ENCODE measurements around the gene COX7A2. TPM values are rescaled to one million over a fixed set of nuclear protein-coding genes. Genes with fewer than 3 reads are reported as not detected.

COX7A2 gene
- total and polyA plus RNA-seq, 7 experiments from 2014 or later, result 159 to 969 (median 186) TPM

- H3K4me1 ChIP-seq (ENCODE audit: control insufficient read depth in 2 of 2, insufficient read depth in 2 of 2, low read length in 2 of 2), result no peaks in the 10 kb centered on the region
- H3K4me1 Mint-ChIP-seq, result peaks cover 0 to 7% (median 0%) of the 10 kb centered on the region in 7 donors
- DNase-seq (no peak), ATAC-seq (no peak)
- ChIA-PET CTCF (interaction anchor here (0.9 kb wide), 1 partner anchor 23 kb away, joined by 4 read pairs; no protein-coding TSS in a partner anchor), POLR2A (interaction anchor here (2.1 kb wide), 1 partner anchor 10 kb away, joined by 8 read pairs; the partner anchor contains the start of gene COX7A2)
- H3K36me3 ChIP-seq (ENCODE audit: control insufficient read depth in 2 of 3, insufficient read depth in 3 of 3, low read length in 3 of 3), result peaks cover 5 to 15% (median 12%) of the 10 kb centered on the region in 3 experiments
- no peak overlapping the region for H3K4me3 Mint-ChIP-seq
- H3K27ac Mint-ChIP-seq, result no peak overlapping the region
- H3K27me3 Mint-ChIP-seq, result no peaks in the 10 kb centered on the region
- no peaks in the 10 kb centered on the region for H3K9me3 ChIP-seq (ENCODE audit: control insufficient read depth in 2 of 3, low read length in 3 of 3)
- H3K4me3 ChIP-seq (ENCODE audit: low read length), result no peak overlapping the region
- intact Hi-C loops (cut with micrococcal nuclease), result no loop called here
- peaks cover 4 to 12% (median 11%) of the 10 kb centered on the region in 5 donors for H3K36me3 Mint-ChIP-seq
- H3K27ac ChIP-seq (ENCODE audit: low read depth, low read length), result no peak overlapping the region
- no peaks in the 10 kb centered on the region for H3K9me3 Mint-ChIP-seq
- no peaks in the 10 kb centered on the region for H3K27me3 ChIP-seq (ENCODE audit: control insufficient read depth in 2 of 2, insufficient read depth in 2 of 2, low read length in 2 of 2)
These were observed 10.4 kb downstream of the COX7A2 start for GRCh38 chr6:75233092-75233615.

- Mint-ChIP-seq H3K4me1 (no peaks in the 10 kb centered on the region), H3K36me3 (peaks cover 0 to 2% (median 0%) of the 10 kb centered on the region in 5 donors), H3K27ac (no peak overlapping the region), H3K9me3 (no peaks in the 10 kb centered on the region), H3K27me3 (no peaks in the 10 kb centered on the region), H3K4me3 (no peak overlapping the region)
- H3K4me3 ChIP-seq (ENCODE audit: low read length), result no peak overlapping the region
- DNase-seq (no peak), ATAC-seq (no peak)
- CTCF ChIA-PET, result interaction anchor here (1.0 kb wide), 1 partner anchor 22 kb away, joined by 3 read pairs; no protein-coding TSS in a partner anchor
- H3K27ac ChIP-seq (ENCODE audit: low read depth, low read length), result no peak overlapping the region
- no peaks in the 10 kb centered on the region for H3K27me3 ChIP-seq (ENCODE audit: control insufficient read depth in 2 of 2, insufficient read depth in 2 of 2, low read length in 2 of 2)
- no peaks in the 10 kb centered on the region for H3K4me1 ChIP-seq (ENCODE audit: control insufficient read depth in 2 of 2, insufficient read depth in 2 of 2, low read length in 2 of 2)
- POLR2A ChIA-PET, result no interaction called here
- H3K36me3 ChIP-seq (ENCODE audit: control insufficient read depth in 2 of 3, insufficient read depth in 3 of 3, low read length in 3 of 3), result no peaks in the 10 kb centered on the region
- intact Hi-C loops (cut with micrococcal nuclease), result no loop called here
- H3K9me3 ChIP-seq (ENCODE audit: control insufficient read depth in 2 of 3, low read length in 3 of 3), result no peaks in the 10 kb centered on the region
These were observed 12.9 kb downstream of the COX7A2 start for GRCh38 chr6:75230484-75231325.

- Mint-ChIP-seq H3K27me3 (peaks cover 5 to 26% (median 24%) of the 10 kb centered on the region in 5 donors), H3K36me3 (no peaks in the 10 kb centered on the region), H3K4me1 (no peaks in the 10 kb centered on the region), H3K27ac (no peak overlapping the region), H3K9me3 (no peaks in the 10 kb centered on the region), H3K4me3 (no peak overlapping the region)
- Histone ChIP-seq H3K36me3 (ENCODE audit: control insufficient read depth in 2 of 3, insufficient read depth in 3 of 3, low read length in 3 of 3) (no peaks in the 10 kb centered on the region), H3K27me3 (ENCODE audit: control insufficient read depth in 2 of 2, insufficient read depth in 2 of 2, low read length in 2 of 2) (no peaks in the 10 kb centered on the region), H3K27ac (ENCODE audit: low read depth, low read length) (no peak overlapping the region), H3K4me1 (ENCODE audit: control insufficient read depth in 2 of 2, insufficient read depth in 2 of 2, low read length in 2 of 2) (no peaks in the 10 kb centered on the region), H3K9me3 (ENCODE audit: control insufficient read depth in 2 of 3, low read length in 3 of 3) (no peaks in the 10 kb centered on the region), H3K4me3 (ENCODE audit: low read length) (no peak overlapping the region)
- intact Hi-C loops (cut with micrococcal nuclease), result no loop called here
- ChIA-PET POLR2A (no interaction called here), CTCF (no interaction called here)
- DNase-seq (no peak), ATAC-seq (no peak)
These were observed 19.2 kb downstream of the COX7A2 start for GRCh38 chr6:75224303-75224926.

GRCh38 chr6:75223428-75223827 lies 20.2 kb downstream of the COX7A2 start:
- intact Hi-C loops (cut with micrococcal nuclease), result no loop called here

GRCh38 chr6:75222261-75222660 lies 21.3 kb downstream of the COX7A2 start:
- no peaks in the 10 kb centered on the region for H3K27me3 ChIP-seq (ENCODE audit: control insufficient read depth in 2 of 2, insufficient read depth in 2 of 2, low read length in 2 of 2)
- Mint-ChIP-seq H3K4me3 (no peak overlapping the region), H3K27ac (no peak overlapping the region), H3K36me3 (no peaks in the 10 kb centered on the region), H3K27me3 (peaks cover 6 to 43% (median 34%) of the 10 kb centered on the region in 5 donors), H3K9me3 (no peaks in the 10 kb centered on the region), H3K4me1 (peaks cover 0 to under 1% (median 0%) of the 10 kb centered on the region in 7 donors)
- intact Hi-C loops (cut with micrococcal nuclease), result no loop called here
- H3K9me3 ChIP-seq (ENCODE audit: control insufficient read depth in 2 of 3, low read length in 3 of 3), result no peaks in the 10 kb centered on the region
- no peaks in the 10 kb centered on the region for H3K4me1 ChIP-seq (ENCODE audit: control insufficient read depth in 2 of 2, insufficient read depth in 2 of 2, low read length in 2 of 2)
- no peaks in the 10 kb centered on the region for H3K36me3 ChIP-seq (ENCODE audit: control insufficient read depth in 2 of 3, insufficient read depth in 3 of 3, low read length in 3 of 3)
- DNase-seq (no peak), ATAC-seq (no peak)
- H3K4me3 ChIP-seq (ENCODE audit: low read length), result no peak overlapping the region
- no peak overlapping the region for H3K27ac ChIP-seq (ENCODE audit: low read depth, low read length)
- CTCF ChIA-PET, result interaction anchor here (1.7 kb wide), 1 partner anchor 13 kb away, joined by 4 read pairs; no protein-coding TSS in a partner anchor
- POLR2A ChIA-PET, result no interaction called here

More at GRCh38 chr6:75223428-75223827, 20.2 kb downstream of the COX7A2 start:
- no peaks in the 10 kb centered on the region for H3K4me1 ChIP-seq (ENCODE audit: control insufficient read depth in 2 of 2, insufficient read depth in 2 of 2, low read length in 2 of 2)
- ChIA-PET CTCF (interaction anchor here (1.7 kb wide), 1 partner anchor 15 kb away, joined by 4 read pairs; no protein-coding TSS in a partner anchor), POLR2A (no interaction called here)
- DNase-seq, result no peak
- H3K9me3 ChIP-seq (ENCODE audit: control insufficient read depth in 2 of 3, low read length in 3 of 3), result no peaks in the 10 kb centered on the region
- H3K4me3 ChIP-seq (ENCODE audit: low read length), result no peak overlapping the region
- Mint-ChIP-seq H3K36me3 (no peaks in the 10 kb centered on the region), H3K4me1 (no peaks in the 10 kb centered on the region), H3K27me3 (peaks cover 6 to 32% (median 27%) of the 10 kb centered on the region in 5 donors), H3K4me3 (no peak overlapping the region), H3K27ac (no peak overlapping the region), H3K9me3 (no peaks in the 10 kb centered on the region)
- no peak overlapping the region for H3K27ac ChIP-seq (ENCODE audit: low read depth, low read length)
- no peaks in the 10 kb centered on the region for H3K36me3 ChIP-seq (ENCODE audit: control insufficient read depth in 2 of 3, insufficient read depth in 3 of 3, low read length in 3 of 3)
- no peak for ATAC-seq
- H3K27me3 ChIP-seq (ENCODE audit: control insufficient read depth in 2 of 2, insufficient read depth in 2 of 2, low read length in 2 of 2), result no peaks in the 10 kb centered on the region

GRCh38 chr6:75221116-75221515 lies 22.5 kb downstream of the COX7A2 start:
- ChIA-PET POLR2A (interaction anchor here (0.6 kb wide), 2 partner anchors 17 to 1483 kb away, joined by 3 to 8 read pairs; no protein-coding TSS in a partner anchor), CTCF (interaction anchor here (2.5 kb wide), 1 partner anchor 11 kb away, joined by 13 read pairs; no protein-coding TSS in a partner anchor)
- Mint-ChIP-seq H3K27ac (no peak overlapping the region), H3K9me3 (no peaks in the 10 kb centered on the region), H3K4me1 (peaks cover 0 to 3% (median 0%) of the 10 kb centered on the region in 7 donors), H3K4me3 (no peak overlapping the region), H3K27me3 (peaks cover 12 to 45% (median 36%) of the 10 kb centered on the region in 5 donors), H3K36me3 (no peaks in the 10 kb centered on the region)
- no peak overlapping the region for H3K27ac ChIP-seq (ENCODE audit: low read depth, low read length)
- no peaks in the 10 kb centered on the region for H3K4me1 ChIP-seq (ENCODE audit: control insufficient read depth in 2 of 2, insufficient read depth in 2 of 2, low read length in 2 of 2)
- no peak overlapping the region for H3K4me3 ChIP-seq (ENCODE audit: low read length)
- no peaks in the 10 kb centered on the region for H3K36me3 ChIP-seq (ENCODE audit: control insufficient read depth in 2 of 3, insufficient read depth in 3 of 3, low read length in 3 of 3)
- intact Hi-C loops (cut with micrococcal nuclease), result no loop called here
- peaks cover 0 to 2% of the 10 kb centered on the region in 2 donors for H3K27me3 ChIP-seq (ENCODE audit: control insufficient read depth in 2 of 2, insufficient read depth in 2 of 2, low read length in 2 of 2)
- DNase-seq, result no peak
- H3K9me3 ChIP-seq (ENCODE audit: control insufficient read depth in 2 of 3, low read length in 3 of 3), result no peaks in the 10 kb centered on the region
- no peak for ATAC-seq
